HL-60 (cell line): ENCODE measurements around the gene POU2AF1.

Experiments used
- DNase-seq, 2 experiments: peaks; one replicate each; pipeline ENCODE4 v3.0.0-alpha.2; 2010 to 2020; ENCODE audit warnings: low read depth in 1 of 2, low spot score in 1 of 2
- H3K27ac ChIP-seq: fragments of 250-450 bp; sonication (Bioruptor Pico); replicated peaks from 2 replicates; pipeline ENCODE4 v1.5.1; 2020; ENCODE audit warnings: mild to moderate bottlenecking, moderate library complexity
- H3K27me3 ChIP-seq: fragments of 250-450 bp; sonication (Bioruptor Pico); 2 replicates; pipeline ENCODE4 v1.5.1; 2021; ENCODE audit warnings: mild to moderate bottlenecking, moderate library complexity; ENCODE audit not compliant: insufficient read depth, poor library complexity, severe bottlenecking
- H3K4me3 ChIP-seq: replicated peaks from 2 replicates; pipeline ENCODE4 v1.5.1; 2011; ENCODE audit warnings: mild to moderate bottlenecking, control low read depth, low read length; ENCODE audit not compliant: insufficient read depth
- GABPA ChIP-seq: IDR thresholded peaks from 2 replicates; pipeline ENCODE4 v1.6.1; 2012; ENCODE audit warnings: low read depth
- POLR2AphosphoS5 ChIP-seq: IDR thresholded peaks from 2 replicates; pipeline ENCODE4 v1.6.1; 2012; ENCODE audit warnings: low read depth
- SPI1 ChIP-seq: IDR thresholded peaks from 2 replicates; pipeline ENCODE4 v1.6.1; 2012; ENCODE audit warnings: low read depth, mild to moderate bottlenecking, borderline replicate concordance
- TF ChIP-seq, protein P1 (sequence below): IDR thresholded peaks from one replicate; pipeline ENCODE4 v1.5.1; 2011; ENCODE audit warnings: low read length, control low read depth, inconsistent platforms; ENCODE audit not compliant: insufficient read depth
- TF ChIP-seq, protein P2 (sequence below): IDR thresholded peaks from 2 replicates; pipeline ENCODE4 v1.6.1; 2012; ENCODE audit warnings: low read depth; ENCODE audit not compliant: insufficient replicate concordance

POU2AF1 gene

GRCh38 chr11:111355956-111356659 lies 23.0 kb downstream of the POU2AF1 start:
- no peak for DNase-seq
- Histone ChIP-seq H3K4me3 (no peak overlapping the region), H3K27ac (no peak overlapping the region), H3K27me3 (no peaks in the 10 kb centered on the region)
- TF ChIP-seq, protein P1, sequence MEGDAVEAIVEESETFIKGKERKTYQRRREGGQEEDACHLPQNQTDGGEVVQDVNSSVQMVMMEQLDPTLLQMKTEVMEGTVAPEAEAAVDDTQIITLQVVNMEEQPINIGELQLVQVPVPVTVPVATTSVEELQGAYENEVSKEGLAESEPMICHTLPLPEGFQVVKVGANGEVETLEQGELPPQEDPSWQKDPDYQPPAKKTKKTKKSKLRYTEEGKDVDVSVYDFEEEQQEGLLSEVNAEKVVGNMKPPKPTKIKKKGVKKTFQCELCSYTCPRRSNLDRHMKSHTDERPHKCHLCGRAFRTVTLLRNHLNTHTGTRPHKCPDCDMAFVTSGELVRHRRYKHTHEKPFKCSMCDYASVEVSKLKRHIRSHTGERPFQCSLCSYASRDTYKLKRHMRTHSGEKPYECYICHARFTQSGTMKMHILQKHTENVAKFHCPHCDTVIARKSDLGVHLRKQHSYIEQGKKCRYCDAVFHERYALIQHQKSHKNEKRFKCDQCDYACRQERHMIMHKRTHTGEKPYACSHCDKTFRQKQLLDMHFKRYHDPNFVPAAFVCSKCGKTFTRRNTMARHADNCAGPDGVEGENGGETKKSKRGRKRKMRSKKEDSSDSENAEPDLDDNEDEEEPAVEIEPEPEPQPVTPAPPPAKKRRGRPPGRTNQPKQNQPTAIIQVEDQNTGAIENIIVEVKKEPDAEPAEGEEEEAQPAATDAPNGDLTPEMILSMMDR: no peak
- no peak for TF ChIP-seq SPI1
- TF ChIP-seq GABPA: no peak
- no peak for TF ChIP-seq POLR2AphosphoS5
- TF ChIP-seq, protein P2, sequence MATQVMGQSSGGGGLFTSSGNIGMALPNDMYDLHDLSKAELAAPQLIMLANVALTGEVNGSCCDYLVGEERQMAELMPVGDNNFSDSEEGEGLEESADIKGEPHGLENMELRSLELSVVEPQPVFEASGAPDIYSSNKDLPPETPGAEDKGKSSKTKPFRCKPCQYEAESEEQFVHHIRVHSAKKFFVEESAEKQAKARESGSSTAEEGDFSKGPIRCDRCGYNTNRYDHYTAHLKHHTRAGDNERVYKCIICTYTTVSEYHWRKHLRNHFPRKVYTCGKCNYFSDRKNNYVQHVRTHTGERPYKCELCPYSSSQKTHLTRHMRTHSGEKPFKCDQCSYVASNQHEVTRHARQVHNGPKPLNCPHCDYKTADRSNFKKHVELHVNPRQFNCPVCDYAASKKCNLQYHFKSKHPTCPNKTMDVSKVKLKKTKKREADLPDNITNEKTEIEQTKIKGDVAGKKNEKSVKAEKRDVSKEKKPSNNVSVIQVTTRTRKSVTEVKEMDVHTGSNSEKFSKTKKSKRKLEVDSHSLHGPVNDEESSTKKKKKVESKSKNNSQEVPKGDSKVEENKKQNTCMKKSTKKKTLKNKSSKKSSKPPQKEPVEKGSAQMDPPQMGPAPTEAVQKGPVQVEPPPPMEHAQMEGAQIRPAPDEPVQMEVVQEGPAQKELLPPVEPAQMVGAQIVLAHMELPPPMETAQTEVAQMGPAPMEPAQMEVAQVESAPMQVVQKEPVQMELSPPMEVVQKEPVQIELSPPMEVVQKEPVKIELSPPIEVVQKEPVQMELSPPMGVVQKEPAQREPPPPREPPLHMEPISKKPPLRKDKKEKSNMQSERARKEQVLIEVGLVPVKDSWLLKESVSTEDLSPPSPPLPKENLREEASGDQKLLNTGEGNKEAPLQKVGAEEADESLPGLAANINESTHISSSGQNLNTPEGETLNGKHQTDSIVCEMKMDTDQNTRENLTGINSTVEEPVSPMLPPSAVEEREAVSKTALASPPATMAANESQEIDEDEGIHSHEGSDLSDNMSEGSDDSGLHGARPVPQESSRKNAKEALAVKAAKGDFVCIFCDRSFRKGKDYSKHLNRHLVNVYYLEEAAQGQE: no peak

DNA sequence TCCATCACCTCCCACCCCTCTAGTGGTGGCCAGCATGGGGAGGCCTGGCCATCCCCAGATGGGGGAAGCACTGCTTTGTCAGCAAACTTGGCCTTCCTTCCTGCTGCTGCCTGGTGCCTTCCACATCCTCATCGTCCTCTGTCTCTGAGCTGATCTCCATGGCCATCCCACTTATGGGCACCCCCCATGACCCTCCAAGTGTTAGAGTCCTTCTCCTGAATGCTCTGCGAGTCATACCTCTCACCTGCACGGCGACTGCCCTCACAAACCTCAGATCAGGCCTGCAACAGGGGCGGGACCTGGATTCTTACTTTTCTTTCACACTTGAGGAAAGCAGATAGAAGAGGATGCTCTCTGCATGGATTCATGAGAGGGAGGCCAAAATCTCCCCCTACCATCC lies 24.0 kb downstream of the POU2AF1 start:
- no peak overlapping the region for H3K27ac ChIP-seq
- no peak overlapping the region for H3K4me3 ChIP-seq
- no peaks in the 10 kb centered on the region for H3K27me3 ChIP-seq
- no peak for DNase-seq
- TF ChIP-seq, protein P1: no peak
- TF ChIP-seq GABPA: no peak
- TF ChIP-seq SPI1: no peak
- TF ChIP-seq POLR2AphosphoS5: no peak

DNA sequence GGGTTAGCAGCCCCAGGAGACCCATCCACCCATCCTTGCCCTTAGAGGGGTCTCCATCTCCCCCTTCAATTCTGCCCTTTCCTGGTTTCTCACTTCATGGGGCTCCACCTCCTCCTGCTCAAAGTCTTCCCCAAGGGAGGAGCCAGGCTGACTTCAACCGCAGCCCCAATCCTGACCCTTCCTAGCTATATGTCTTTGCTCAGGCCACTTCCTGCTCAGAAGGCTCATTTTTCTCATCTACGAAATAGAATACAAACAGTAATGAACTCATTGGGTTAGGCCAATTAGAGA lies 24.5 kb downstream of the POU2AF1 start:
- no peak for TF ChIP-seq GABPA
- no peak for TF ChIP-seq POLR2AphosphoS5
- Histone ChIP-seq H3K27me3 (no peaks in the 10 kb centered on the region), H3K4me3 (no peak overlapping the region), H3K27ac (no peak overlapping the region)
- DNase-seq: no peak

DNA sequence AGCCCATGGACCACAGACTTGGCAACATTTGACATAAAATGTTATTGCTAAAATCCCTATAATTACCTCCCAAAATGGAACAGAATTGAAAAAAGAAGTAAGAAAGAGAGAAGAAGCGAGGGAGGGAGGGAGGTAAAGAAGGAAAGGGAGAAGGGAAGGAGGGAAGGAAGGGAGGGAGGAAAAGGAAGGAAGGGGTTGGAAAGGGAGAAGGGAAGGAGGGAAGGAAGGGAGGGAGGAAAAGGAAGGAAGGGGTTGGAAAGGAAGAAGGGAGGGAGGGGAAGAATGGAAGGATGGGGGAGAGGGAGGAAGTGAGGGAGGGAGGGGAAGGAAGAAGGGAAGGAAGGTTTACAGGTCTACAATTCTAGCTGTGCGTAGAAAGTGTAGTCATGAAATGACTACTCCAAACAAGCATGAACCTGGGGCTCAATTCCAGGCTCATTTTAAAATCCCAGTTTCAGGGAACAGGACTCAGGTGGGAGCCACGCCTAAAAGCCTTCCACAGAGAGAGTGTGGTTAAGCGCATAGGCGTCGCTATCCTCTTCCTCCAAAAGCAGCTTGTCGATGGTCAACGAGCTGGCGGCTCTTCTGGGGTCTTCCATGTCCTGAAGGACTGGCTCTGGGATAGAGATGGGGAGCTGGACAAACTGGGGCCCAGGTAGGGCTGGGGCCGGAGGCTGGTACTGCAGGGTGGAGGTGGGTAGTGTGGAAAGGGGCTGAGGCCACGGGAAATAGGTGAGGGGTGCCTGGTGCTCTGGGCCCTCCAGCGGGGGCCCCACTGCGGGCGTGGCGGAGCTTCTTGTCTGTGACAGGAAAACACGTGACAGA lies 25.1 kb downstream of the POU2AF1 start:
- TF ChIP-seq POLR2AphosphoS5 (no peak), SPI1 (no peak), GABPA (no peak)
- TF ChIP-seq, protein P2: no peak
- TF ChIP-seq, protein P1: no peak
- Histone ChIP-seq H3K27ac (no peak overlapping the region), H3K27me3 (no peaks in the 10 kb centered on the region), H3K4me3 (no peak overlapping the region)
- no peak for DNase-seq
